Pancreas (tissue), 10 donors: Measurements from ENCODE around the gene SURF1. TPM values are rescaled to one million over a fixed set of nuclear protein-coding genes. Genes with fewer than 3 reads are reported as not detected.

Experiments used
- ATAC-seq, 4 donors: fragments of 200-7000 bp; cut with Tn5 transposase; one replicate each; pipeline versions ENCODE4 v1.8.0 to v1.9.1; 2020; ENCODE audit warnings: mild to moderate bottlenecking in 4 of 4, moderate library complexity in 4 of 4
- DNase-seq, 6 donors: peaks; one replicate each; pipeline ENCODE4 v3.0.0-alpha.2; 2020
- FAIRE-seq: peaks from 2 replicates; lab custom pipeline; 2012; peaks lifted over from hg19 to GRCh38; lab: Jason Lieb, UNC
- H3K27ac ChIP-seq, 4 donors: fragments of 200-600 bp; sonication (generic); 1 replicate in 3 of 4; 2 replicates in 1 of 4; pipeline versions ENCODE4 v1.5.0 to v1.8.0; 2020
- H3K27me3 ChIP-seq, 4 donors: fragments of 200-600 bp; one replicate each; pipeline ENCODE4 v1.8.0; 2021
- H3K36me3 ChIP-seq, 3 donors: fragments of 200-600 bp; sonication (generic) in 1 of 3; one replicate each; pipeline versions ENCODE4 v1.5.0 to v1.8.0; 2020 to 2021
- H3K4me1 ChIP-seq, 3 donors: fragments of 200-600 bp; one replicate each; pipeline ENCODE4 v1.8.0; 2021
- H3K4me3 ChIP-seq, 4 donors: fragments of 200-600 bp; sonication (generic) in 2 of 4; one replicate each; pipeline versions ENCODE4 v1.5.0 to v1.8.0; 2020 to 2021
- H3K9me3 ChIP-seq, 4 donors: fragments of 200-600 bp; one replicate each; pipeline ENCODE4 v1.8.0; 2021
- WGBS, 2 donors: extraction: QIAGEN DNeasy Blood & Tissue Kit; methylation state at CpG; one replicate each; pipeline ENCODE4 v1.1.7; 2013; 5-methylcytosine and 5-hydroxymethylcytosine counted together
- intact Hi-C, 3 donors: fragments of 100-400 bp; cut with DNase I; formaldehyde crosslinking; loops; one replicate each; pipeline versions ENCODE4 v1.11.1 to v1.14.2; 2022
- polyA plus RNA-seq, 2 donors: library from polyadenylated mRNA; stranded (reverse); fragments of 200-250 nt; gene quantifications; one replicate each; pipeline ENCODE4 v1.2.3, GENCODE V29; 2013
- total RNA-seq, 6 donors: library from RNA; stranded (reverse); fragmentation: NEBNext Ultra II Directional in 4 of 6; extraction: Animal tissue kit (Norgen Biotek cat#: 25700) in 4 of 6; gene quantifications; one replicate each; pipeline versions ENCODE4 v1.2.1 to v1.2.4, GENCODE V29; 2021 to 2023
- TF ChIP-seq, protein P1 (sequence below), 4 donors: fragments of 200-600 bp; sonication (generic) in 3 of 4; IDR thresholded peaks; one replicate each; pipeline versions ENCODE4 v1.5.0 to v1.8.0; 2021; ENCODE audit warnings: antibody characterized with exemption in 4 of 4
- donor health status: healthy with polysubstance abuse.
- donor health status: DM: no; HTN: no; CAD: no; lungs with moderate emphysema.
- donor health status: DM: no; HTN: no; CAD: no.
- donor health status: control.
- donor health status: control.
- donor health status: Bipolar disorder and iron deficiency.
- donor health status: DM: yes; HTN: yes; CAD: no.
- donor health status: DM: no; HTN: no; CAD: no.
- donor health status: DM: no; HTN: no; CAD: no.
- donor health status: DM: yes; HTN: yes; CAD: no.

Gene SURF1
- total and polyA plus RNA-seq, 8 donors = 33.6 to 73.9 (median 39.8) TPM

DNA sequence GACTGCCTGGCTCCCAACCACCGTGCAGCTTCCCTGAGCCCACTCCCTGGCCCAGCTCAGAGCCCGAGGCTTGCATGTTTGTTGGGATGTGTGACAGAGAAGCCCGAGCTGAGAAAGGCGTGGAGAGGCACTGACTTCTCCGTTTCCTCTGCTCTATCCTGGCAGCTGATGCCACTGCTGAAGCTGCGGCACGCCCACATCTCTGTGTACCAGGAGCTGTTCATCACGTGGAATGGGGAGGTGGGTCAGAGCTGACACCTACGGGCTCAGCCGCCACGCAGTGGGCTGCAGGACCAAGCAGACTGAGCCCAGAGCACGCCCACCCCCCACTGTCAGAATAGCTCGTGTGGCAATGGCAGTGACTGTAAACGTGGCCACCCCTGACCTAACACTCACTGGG lies 29.2 kb upstream of the SURF1 start:
- H3K27me3 ChIP-seq = no peaks in the 10 kb centered on the region
- no peak overlapping the region for H3K4me3 ChIP-seq
- no peak overlapping the region for H3K27ac ChIP-seq
- ATAC-seq = no peak
- no peaks in the 10 kb centered on the region for H3K9me3 ChIP-seq
- intact Hi-C loops = no loop called here
- WGBS, 2 donors = 88 to 92% methylated on average over 14 of the region's 14 CpGs
- no peaks in the 10 kb centered on the region for H3K4me1 ChIP-seq
- TF ChIP-seq, protein P1, sequence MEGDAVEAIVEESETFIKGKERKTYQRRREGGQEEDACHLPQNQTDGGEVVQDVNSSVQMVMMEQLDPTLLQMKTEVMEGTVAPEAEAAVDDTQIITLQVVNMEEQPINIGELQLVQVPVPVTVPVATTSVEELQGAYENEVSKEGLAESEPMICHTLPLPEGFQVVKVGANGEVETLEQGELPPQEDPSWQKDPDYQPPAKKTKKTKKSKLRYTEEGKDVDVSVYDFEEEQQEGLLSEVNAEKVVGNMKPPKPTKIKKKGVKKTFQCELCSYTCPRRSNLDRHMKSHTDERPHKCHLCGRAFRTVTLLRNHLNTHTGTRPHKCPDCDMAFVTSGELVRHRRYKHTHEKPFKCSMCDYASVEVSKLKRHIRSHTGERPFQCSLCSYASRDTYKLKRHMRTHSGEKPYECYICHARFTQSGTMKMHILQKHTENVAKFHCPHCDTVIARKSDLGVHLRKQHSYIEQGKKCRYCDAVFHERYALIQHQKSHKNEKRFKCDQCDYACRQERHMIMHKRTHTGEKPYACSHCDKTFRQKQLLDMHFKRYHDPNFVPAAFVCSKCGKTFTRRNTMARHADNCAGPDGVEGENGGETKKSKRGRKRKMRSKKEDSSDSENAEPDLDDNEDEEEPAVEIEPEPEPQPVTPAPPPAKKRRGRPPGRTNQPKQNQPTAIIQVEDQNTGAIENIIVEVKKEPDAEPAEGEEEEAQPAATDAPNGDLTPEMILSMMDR (IDR thresholded peaks at IDR 0.05) = no peak
- no peak for FAIRE-seq
- no peaks in the 10 kb centered on the region for H3K36me3 ChIP-seq
- DNase-seq = no peak

DNA sequence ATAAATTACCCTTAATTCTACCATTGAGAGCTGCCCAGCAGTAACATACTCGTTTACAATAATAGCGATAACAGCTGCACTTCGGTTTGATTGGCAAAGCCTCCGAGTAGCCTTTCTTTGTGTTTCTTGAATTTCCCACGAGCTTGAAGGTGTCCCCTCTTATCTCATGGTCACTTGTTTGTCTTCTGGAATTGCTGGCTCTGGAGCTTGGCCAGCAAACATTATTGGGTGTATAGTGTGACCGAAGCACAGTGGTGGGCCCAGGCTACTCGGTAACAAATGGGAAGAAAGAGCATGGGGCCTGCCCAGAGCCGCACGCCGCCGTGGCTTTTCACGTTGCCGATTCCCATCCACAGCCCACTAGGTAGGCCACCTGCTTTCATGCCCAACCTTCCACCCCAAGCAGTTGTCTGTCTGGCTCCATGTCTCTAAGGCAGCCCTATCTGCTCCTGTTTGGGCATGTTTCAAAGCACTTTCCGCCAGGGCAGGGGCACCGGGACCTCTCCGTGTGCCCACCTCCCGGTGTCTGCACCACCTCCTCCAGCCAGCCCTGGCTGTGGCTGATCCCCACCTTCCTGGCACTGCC lies 28.5 kb upstream of the SURF1 start:
- TF ChIP-seq, protein P1 (IDR thresholded peaks at IDR 0.05) = no peak
- intact Hi-C loops = no loop called here
- no peak overlapping the region for H3K27ac ChIP-seq
- H3K4me3 ChIP-seq = no peak overlapping the region
- WGBS, 2 donors = 68 to 77% methylated on average over 13 to 17 of the region's 17 CpGs
- no peaks in the 10 kb centered on the region for H3K36me3 ChIP-seq
- no peaks in the 10 kb centered on the region for H3K27me3 ChIP-seq
- no peak for ATAC-seq
- H3K9me3 ChIP-seq = no peaks in the 10 kb centered on the region
- FAIRE-seq = no peak
- no peak for DNase-seq
- no peaks in the 10 kb centered on the region for H3K4me1 ChIP-seq

DNA sequence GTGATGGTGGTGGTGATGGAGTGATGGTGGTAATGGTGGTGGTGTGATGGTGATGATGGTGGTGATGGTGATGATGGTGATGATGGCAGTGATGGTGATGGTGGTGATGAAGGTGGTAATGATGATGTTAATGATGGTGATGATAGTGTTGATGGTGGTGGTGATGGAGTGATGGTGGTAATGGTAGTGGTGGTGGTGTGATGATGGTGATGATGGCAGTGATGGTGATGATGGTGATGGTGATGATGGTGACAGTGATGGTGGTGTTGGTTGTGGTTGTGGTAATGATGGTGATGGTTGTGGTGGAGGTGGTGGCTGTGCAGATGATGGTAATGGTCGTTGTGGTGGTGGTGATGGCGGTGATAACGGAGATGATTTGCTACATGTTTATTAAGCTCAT lies 27.2 kb upstream of the SURF1 start:
- Histone ChIP-seq H3K9me3 (no peaks in the 10 kb centered on the region), H3K36me3 (no peaks in the 10 kb centered on the region), H3K4me3 (no peak overlapping the region), H3K27me3 (no peaks in the 10 kb centered on the region), H3K27ac (no peak overlapping the region), H3K4me1 (no peaks in the 10 kb centered on the region)
- ATAC-seq (no peak), DNase-seq (no peak), FAIRE-seq (no peak)
- TF ChIP-seq, protein P1 (IDR thresholded peaks at IDR 0.05) = no peak
- intact Hi-C loops = no loop called here
- WGBS, 2 donors = 95 to 98% methylated on average over 3 of the region's 3 CpGs

DNA sequence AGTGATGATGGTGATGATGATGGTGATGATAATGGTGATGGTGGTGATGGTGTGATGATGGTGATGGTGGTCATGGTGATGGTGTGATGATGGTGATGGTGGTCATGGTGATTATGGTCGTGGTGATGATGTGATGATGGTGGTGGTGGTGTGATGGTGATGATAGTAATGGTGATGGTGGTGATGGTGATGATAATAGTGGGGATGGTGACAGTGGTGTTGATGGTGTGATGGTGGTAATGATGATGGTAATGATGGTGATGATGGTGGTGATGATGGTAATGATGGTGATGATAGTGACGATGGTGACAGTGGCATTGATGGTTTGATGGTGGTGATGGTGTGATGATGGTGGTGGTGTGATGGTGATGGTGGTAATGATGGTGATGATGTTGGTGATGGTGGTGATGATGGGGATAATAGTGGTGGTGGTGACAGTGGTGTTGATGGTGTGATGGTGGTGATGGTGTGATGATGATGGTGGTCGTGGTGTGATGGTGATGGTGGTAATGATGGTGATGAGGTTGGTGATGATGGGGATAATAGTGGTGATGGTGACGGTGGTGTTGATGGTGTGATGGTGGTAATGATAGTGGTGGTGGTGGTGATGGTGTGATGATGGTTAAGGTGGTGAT lies 26.3 kb upstream of the SURF1 start:
- Histone ChIP-seq H3K27ac (no peak overlapping the region), H3K4me3 (no peak overlapping the region), H3K27me3 (no peaks in the 10 kb centered on the region), H3K36me3 (no peaks in the 10 kb centered on the region), H3K4me1 (no peaks in the 10 kb centered on the region), H3K9me3 (no peaks in the 10 kb centered on the region)
- TF ChIP-seq, protein P1 (IDR thresholded peaks at IDR 0.05) = no peak
- DNase-seq (no peak), ATAC-seq (no peak), FAIRE-seq (no peak)
- intact Hi-C loops = no loop called here
- 83 to 88% methylated on average over 4 of the region's 4 CpGs for WGBS, 2 donors

DNA sequence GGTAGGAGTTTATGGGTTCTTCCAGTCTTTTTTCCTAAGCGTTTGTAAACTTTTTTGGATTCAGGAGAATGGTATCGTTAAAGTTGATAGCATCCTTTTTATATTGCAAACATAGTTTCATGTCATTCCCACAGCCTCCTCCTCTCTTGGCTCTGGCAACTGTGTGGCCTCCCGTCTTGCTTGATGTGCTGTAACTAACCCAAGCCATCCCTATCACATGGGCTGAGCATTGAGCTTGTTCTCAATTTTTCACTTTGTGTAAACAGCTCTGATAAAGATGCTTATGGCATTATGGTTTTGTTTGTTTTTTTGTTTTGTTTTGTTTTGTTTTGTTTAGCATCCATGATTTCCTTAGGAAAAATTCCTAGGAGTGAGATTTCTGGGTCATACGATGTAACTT lies 24.4 kb upstream of the SURF1 start:
- intact Hi-C loops = no loop called here
- no peaks in the 10 kb centered on the region for H3K36me3 ChIP-seq
- H3K4me3 ChIP-seq = no peak overlapping the region
- FAIRE-seq = no peak
- no peak for DNase-seq
- H3K27me3 ChIP-seq = no peaks in the 10 kb centered on the region
- TF ChIP-seq, protein P1 (IDR thresholded peaks at IDR 0.05) = no peak
- no peaks in the 10 kb centered on the region for H3K9me3 ChIP-seq
- no peak overlapping the region for H3K27ac ChIP-seq
- ATAC-seq = no peak
- H3K4me1 ChIP-seq = peaks cover 0 to 5% (median 0%) of the 10 kb centered on the region in 3 donors
- WGBS, 2 donors = 86 to 95% methylated on average over 4 of the region's 4 CpGs
